ENCODE data around the gene SHMT1.

Gene SHMT1

DNA sequence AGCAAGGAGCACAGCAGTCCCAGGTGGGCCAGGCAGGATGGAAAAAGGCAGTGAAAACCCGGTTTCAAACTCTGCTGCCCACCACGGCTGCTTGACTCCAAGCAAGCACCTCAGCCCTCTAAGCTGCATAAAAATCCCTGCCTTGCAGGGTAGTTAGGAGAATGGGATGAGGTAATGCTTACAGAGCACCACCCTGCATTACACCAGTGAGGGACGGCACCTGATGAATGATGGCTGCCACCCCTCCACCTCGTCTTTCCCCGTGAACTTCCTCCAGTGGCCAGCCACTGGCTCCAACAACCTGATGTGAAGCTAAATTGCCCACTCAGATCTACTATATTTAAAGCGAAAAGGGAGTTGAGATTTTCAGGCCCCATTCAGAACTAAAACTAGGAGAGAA, 81.6 kb downstream of the SHMT1 start:
- DNase-seq (ENCODE audit: low read depth): no peak

DNA sequence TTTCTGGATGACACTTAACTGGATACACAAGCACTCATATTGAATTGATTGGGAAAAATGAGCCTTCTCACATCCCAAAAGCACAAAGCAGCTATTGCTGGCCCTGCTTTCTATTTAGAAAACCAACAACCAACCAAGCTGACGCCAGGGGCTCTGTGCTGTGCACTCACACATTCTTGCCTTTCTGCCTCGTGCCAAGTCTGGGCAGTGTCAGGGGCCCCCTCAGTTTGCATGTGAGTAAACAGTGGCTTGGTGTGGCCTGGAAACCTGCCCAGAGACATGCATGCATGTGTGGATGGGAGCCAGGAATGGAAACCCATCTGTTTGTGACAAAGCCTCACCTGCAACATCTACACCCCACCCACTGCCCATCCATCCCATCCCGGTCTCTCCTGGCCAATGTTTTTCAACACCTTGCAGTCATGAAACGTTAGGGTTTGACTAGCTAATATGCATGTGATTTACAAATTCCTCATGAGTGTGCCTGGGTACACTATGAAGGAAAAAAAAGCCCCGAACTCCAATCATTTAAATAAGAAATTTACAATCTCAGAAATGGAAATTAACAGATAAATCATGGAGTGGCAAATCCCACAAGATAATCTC, 82.5 kb downstream of the SHMT1 start:
- no peak for DNase-seq (ENCODE audit: low read depth)

DNA sequence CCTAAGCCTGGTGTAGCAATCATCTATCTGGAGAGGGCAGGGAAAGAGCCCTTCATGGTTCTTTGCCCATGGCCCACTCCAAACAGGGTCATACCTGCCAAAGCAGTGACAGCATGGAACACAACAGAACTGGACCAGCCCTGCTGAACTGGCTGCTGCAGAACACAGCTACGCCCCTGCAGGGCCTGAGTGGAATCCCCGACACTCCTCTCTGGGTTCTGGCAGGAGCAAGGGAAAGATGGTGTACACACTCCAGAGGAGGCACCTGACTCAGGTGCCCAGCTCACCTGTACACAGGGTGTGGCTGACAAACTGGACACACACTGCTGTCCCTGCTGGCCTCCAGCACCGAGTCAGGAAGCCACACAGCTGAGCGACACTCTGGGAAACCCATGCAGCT, 83.1 kb downstream of the SHMT1 start:
- no peak for DNase-seq (ENCODE audit: low read depth)

DNA sequence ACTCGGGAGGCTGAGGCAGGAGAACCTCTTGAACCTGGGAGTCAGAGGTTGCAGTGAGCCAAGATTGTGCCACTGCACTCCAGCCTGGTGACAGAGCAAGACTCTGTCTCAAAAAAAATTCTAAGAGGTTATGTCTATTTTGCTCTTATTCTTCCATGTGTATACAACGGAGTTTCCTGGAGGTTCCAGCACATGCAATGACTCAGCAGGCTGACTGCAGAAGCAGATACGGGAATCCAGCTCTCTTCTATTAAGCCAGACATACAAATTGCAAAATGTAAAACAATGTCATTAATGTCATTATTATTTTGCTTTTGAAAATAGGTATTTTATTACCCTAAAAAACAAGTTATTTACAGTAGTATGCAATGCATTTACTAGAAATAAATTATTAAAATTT, 84.5 kb downstream of the SHMT1 start:
- no peak for DNase-seq (ENCODE audit: low read depth)

All from stimulated activated CD8-positive, alpha-beta memory T cell treated with anti-CD3 and anti-CD28 coated beads, Interleukin-15, amount 100 ng/mL, for 1 hour (primary cell).